ENCODE data around the gene LCK.
A peak's percentile ranks its signal among the peaks of the same experiment; 100 is the strongest.

Gene LCK

DNA sequence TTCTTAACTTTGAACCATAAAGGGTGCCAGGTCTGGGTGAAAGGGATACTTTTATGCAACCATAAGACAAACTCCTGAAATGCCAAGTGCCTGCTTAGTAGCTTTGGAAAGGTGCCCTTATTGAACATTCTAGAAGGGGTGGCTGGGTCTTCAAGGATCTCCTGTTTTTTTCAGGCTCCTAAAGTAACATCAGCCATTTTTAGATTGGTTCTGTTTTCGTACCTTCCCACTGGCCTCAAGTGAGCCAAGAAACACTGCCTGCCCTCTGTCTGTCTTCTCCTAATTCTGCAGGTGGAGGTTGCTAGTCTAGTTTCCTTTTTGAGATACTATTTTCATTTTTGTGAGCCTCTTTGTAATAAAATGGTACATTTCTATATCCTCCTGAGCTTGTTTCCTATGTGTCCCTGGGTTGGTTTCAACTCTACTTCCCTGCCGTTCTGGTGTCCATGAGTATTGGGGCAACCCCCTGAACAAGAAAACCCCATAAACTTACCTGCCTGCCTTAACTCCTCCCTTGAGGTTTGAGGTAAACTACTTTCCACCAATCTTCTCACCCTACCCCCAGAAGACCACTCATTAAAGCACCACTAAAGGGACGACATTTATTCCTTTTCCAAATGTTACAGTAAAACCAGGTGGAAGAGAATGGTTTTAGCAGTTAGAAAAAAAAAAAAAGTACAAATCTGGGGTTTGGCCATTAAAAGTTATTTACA lies 82.3 kb downstream of the LCK start:
- Histone ChIP-seq H3K36me3 (replicated peaks) (peaks cover 68% of the 10 kb centered on the region), H3K4me1 (peaks cover 12% of the 10 kb centered on the region), H3K9me3 (no peaks in the 10 kb centered on the region), H3K27me3 (ENCODE audit: low read depth) (no peaks in the 10 kb centered on the region), H3K4me3 (no peak overlapping the region)
- DNase-seq (ENCODE audit: low spot score in 2 of 2): no peak
- in situ Hi-C loops (cut with MboI; ENCODE audit: low sequenced_read_pairs): no loop called here

DNA sequence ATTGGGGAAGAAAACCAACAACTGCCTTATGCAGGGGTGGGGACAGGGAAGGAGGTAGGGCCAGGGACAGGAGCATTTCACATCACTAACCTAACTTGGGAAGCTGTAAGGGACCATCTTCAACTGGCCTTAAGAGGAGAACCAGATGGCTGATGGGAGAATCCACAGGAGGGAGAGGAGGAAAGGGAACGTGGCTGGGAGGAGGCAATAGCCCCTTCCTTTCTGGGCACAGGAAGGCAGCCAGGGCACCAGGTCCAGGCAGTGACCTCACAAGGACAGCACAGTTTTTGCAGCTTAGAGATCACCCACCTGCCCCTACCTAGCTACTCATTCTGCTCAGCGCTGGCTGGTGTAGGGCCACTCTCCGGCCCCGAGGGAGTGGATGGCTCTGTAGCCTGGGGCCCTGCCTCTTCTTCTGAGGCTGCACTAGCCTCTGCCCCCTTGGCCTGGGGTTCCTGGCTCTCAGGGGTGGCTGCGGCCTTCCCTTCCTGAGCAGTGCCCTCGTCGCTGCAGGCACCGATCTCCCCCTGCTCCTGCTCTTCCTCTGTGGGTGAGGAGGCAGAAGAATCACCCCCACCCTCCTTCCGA lies 83.3 kb downstream of the LCK start:
- in situ Hi-C loops (cut with MboI; ENCODE audit: low sequenced_read_pairs): no loop called here
- no peaks in the 10 kb centered on the region for H3K9me3 ChIP-seq
- peak overlapping the region; percentile 66 for H3K4me3 ChIP-seq
- peaks cover 12% of the 10 kb centered on the region for H3K4me1 ChIP-seq
- H3K27me3 ChIP-seq (ENCODE audit: low read depth): no peaks in the 10 kb centered on the region
- peaks cover 59% of the 10 kb centered on the region for H3K36me3 ChIP-seq (replicated peaks)
- peak in 1 of 2 experiments; percentile 42 for DNase-seq (ENCODE audit: low spot score in 2 of 2)

DNA sequence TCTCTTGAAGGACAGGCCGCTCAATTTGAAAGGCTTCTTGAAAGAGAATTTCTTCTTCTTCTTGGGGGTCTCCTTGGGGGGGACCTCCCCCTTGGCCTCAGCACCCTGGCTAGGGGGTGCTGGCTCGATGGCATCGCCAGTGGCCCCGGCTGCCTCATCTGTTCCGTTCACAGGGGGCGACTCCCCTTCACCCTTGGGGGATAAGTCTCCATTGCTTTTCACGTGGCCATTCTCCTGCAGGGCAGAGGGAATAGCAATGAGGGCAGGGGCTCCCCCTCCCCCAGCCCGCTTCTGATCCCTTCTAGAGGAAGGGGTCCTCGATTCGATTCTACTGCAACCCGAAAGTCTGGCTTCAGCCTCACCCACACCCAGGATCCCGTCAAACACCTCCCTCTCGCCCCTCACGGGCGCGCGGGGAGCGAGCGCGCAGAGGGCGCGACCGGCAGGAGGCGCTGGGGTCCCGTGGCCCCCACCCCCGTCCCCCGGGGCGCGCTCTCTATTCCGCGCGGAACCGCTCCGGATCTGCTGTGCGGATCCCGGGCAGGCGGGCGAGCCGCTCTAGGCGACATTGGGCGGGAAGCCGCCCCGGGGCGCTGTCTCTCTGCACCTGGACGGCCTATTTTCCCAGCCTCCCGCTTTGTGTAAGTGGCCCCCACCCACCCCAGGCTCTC lies 83.9 kb downstream of the LCK start:
- in situ Hi-C loops (cut with MboI; ENCODE audit: low sequenced_read_pairs): no loop called here
- Histone ChIP-seq H3K4me1 (peaks cover 12% of the 10 kb centered on the region), H3K36me3 (replicated peaks) (peaks cover 52% of the 10 kb centered on the region), H3K27me3 (ENCODE audit: low read depth) (no peaks in the 10 kb centered on the region), H3K9me3 (no peaks in the 10 kb centered on the region), H3K4me3 (peak overlapping the region; percentile 66)
- peak in 1 of 2 experiments; percentile 69 for DNase-seq (ENCODE audit: low spot score in 2 of 2)

DNA sequence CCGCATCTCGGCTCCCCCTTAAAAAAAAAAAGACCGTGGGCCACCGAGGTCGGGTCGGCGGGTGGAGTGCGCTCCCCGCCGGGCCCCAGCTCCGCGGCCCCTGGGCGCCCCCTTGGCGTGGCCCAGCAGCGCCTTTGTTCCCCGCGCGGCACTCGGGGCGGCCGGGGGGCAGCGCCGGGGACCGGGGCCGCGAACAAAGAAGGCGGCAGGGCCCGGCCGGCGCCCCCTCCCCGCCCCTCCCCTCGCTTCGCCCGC lies 84.4 kb downstream of the LCK start:
- in situ Hi-C loops (cut with MboI; ENCODE audit: low sequenced_read_pairs): no loop called here
- Histone ChIP-seq H3K4me3 (peak overlapping the region; percentile 66), H3K27me3 (ENCODE audit: low read depth) (no peaks in the 10 kb centered on the region), H3K9me3 (no peaks in the 10 kb centered on the region), H3K36me3 (replicated peaks) (peaks cover 48% of the 10 kb centered on the region), H3K4me1 (peaks cover 12% of the 10 kb centered on the region)
- DNase-seq (ENCODE audit: low spot score in 2 of 2): no peak

All from HAP-1 (cell line).